Activated T-cell treated with anti-CD3 and anti-CD28 coated beads, Interleukin-2, amount 50 U/mL, for 4 hours (primary cell): Measurements from ENCODE around the gene BIRC2. TPM values are rescaled to one million over a fixed set of nuclear protein-coding genes. Genes with fewer than 3 reads are reported as not detected.
"Not testable (repeated sequence)": the region's sequence is repeated elsewhere in the genome, so short reads cannot be mapped to it uniquely, and the experiment has no call there.

Source experiments
- ATAC-seq, 2 donors: fragments of 200-7000 bp; cut with Tn5 transposase; one replicate each; pipeline ENCODE4 v1.10.0; 2021
- DNase-seq: peaks from one replicate; pipeline ENCODE4 v3.0.0-alpha.2; 2020
- H3K27me3 Mint-ChIP-seq: one replicate; pipeline ENCODE4 v1.8.0; 2021; ENCODE audit warnings: low read depth, mixed read lengths
- H3K36me3 Mint-ChIP-seq: one replicate; pipeline ENCODE4 v1.8.0; 2022; ENCODE audit warnings: mixed read lengths; ENCODE audit not compliant: insufficient read depth
- H3K4me1 Mint-ChIP-seq: one replicate; pipeline ENCODE4 v1.8.0; 2021; ENCODE audit warnings: low read depth, mixed read lengths
- H3K4me3 Mint-ChIP-seq: one replicate; pipeline ENCODE4 v1.8.0; 2021; ENCODE audit warnings: mild to moderate bottlenecking, moderate library complexity, mixed read lengths
- H3K9me3 Mint-ChIP-seq: one replicate; pipeline ENCODE4 v1.8.0; 2021; ENCODE audit warnings: mixed read lengths
- total RNA-seq, 3 donors: library from RNA; stranded (reverse); gene quantifications; one replicate each; pipeline ENCODE4 v1.2.1, GENCODE V29; 2021

The BIRC2 gene
- total RNA-seq, 3 donors from 2014 or later = 25.0 to 31.9 (median 31.7) TPM

DNA sequence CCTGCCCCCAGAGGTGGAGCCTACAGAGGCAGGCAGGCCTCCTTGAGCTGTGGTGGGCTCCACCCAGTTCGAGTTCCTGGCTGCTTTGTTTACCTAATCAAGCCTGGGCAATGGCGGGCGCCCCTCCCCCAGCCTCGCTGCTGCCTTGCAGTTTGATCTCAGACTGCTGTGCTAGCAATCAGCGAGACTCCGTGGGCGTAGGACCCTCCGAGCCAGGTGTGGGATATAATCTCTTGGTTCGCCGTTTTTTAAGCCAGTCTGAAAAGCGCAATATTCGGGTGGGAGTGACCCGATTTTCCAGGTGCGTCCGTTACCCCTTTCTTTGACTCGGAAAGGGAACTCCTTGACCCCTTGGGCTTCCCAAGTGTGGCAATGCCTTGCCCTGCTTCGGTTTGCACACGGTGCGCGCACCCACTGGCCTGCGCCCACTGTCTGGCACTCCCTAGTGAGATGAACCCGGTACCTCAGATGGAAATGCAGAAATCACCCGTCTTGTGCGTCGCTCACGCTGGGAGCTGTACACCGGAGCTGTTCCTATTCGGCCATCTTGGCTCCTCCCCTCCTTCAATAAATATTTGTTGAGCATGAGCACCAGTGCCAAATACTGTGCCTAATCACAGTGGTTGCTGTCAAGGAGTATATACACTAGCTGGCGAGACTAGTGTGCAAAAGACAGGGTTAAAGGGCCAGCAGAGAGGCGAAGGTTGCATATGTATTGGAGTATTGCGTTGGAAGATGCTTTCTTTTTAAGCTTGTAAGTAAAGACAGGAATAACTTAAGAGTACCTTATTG lies 27.8 kb downstream of the BIRC2 start:
- H3K27me3 Mint-ChIP-seq, H3K4me3 Mint-ChIP-seq, ATAC-seq, H3K9me3 Mint-ChIP-seq, DNase-seq: not testable (repeated sequence)
- H3K4me1 Mint-ChIP-seq = peaks cover 27% of the 10 kb centered on the region
- H3K36me3 Mint-ChIP-seq = peaks cover 31% of the 10 kb centered on the region

- Mint-ChIP-seq H3K36me3 (peaks cover 35% of the 10 kb centered on the region), H3K4me3 (no peak overlapping the region), H3K4me1 (peaks cover 27% of the 10 kb centered on the region), H3K27me3 (no peaks in the 10 kb centered on the region), H3K9me3 (no peaks in the 10 kb centered on the region)
- no peak for DNase-seq
- ATAC-seq = no peak
These were observed 28.8 kb downstream of the BIRC2 start for GRCh38 chr11:102375720-102376399.

DNA sequence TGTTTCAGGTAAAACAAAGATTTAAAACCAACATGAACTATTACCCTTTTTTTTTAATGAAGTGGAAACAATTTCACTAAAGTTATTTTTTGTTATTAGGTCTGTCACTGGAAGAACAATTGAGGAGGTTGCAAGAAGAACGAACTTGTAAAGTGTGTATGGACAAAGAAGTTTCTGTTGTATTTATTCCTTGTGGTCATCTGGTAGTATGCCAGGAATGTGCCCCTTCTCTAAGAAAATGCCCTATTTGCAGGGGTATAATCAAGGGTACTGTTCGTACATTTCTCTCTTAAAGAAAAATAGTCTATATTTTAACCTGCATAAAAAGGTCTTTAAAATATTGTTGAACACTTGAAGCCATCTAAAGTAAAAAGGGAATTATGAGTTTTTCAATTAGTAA lies 30.9 kb downstream of the BIRC2 start:
- Mint-ChIP-seq H3K4me1 (peaks cover 24% of the 10 kb centered on the region), H3K9me3 (no peaks in the 10 kb centered on the region), H3K4me3 (no peak overlapping the region), H3K27me3 (no peaks in the 10 kb centered on the region), H3K36me3 (peaks cover 37% of the 10 kb centered on the region)
- ATAC-seq = no peak
- no peak for DNase-seq

GRCh38 chr11:102378818-102379217 lies 31.8 kb downstream of the BIRC2 start:
- Mint-ChIP-seq H3K9me3 (no peaks in the 10 kb centered on the region), H3K36me3 (peaks cover 37% of the 10 kb centered on the region), H3K4me1 (peaks cover 22% of the 10 kb centered on the region), H3K27me3 (no peaks in the 10 kb centered on the region), H3K4me3 (no peak overlapping the region)
- DNase-seq (no peak), ATAC-seq (no peak)

GRCh38 chr11:102382384-102382783 lies 35.4 kb downstream of the BIRC2 start:
- peaks cover 25% of the 10 kb centered on the region for H3K4me1 Mint-ChIP-seq
- ATAC-seq (no peak), DNase-seq (no peak)
- peaks cover 46% of the 10 kb centered on the region for H3K36me3 Mint-ChIP-seq
- no peaks in the 10 kb centered on the region for H3K27me3 Mint-ChIP-seq
- H3K4me3 Mint-ChIP-seq = no peak overlapping the region
- no peaks in the 10 kb centered on the region for H3K9me3 Mint-ChIP-seq

GRCh38 chr11:102383839-102384238 lies 36.8 kb downstream of the BIRC2 start:
- DNase-seq (no peak), ATAC-seq (no peak)
- peaks cover 25% of the 10 kb centered on the region for H3K4me1 Mint-ChIP-seq
- H3K27me3 Mint-ChIP-seq = no peaks in the 10 kb centered on the region
- H3K9me3 Mint-ChIP-seq = no peaks in the 10 kb centered on the region
- H3K4me3 Mint-ChIP-seq = no peak overlapping the region
- H3K36me3 Mint-ChIP-seq = peaks cover 40% of the 10 kb centered on the region

DNA sequence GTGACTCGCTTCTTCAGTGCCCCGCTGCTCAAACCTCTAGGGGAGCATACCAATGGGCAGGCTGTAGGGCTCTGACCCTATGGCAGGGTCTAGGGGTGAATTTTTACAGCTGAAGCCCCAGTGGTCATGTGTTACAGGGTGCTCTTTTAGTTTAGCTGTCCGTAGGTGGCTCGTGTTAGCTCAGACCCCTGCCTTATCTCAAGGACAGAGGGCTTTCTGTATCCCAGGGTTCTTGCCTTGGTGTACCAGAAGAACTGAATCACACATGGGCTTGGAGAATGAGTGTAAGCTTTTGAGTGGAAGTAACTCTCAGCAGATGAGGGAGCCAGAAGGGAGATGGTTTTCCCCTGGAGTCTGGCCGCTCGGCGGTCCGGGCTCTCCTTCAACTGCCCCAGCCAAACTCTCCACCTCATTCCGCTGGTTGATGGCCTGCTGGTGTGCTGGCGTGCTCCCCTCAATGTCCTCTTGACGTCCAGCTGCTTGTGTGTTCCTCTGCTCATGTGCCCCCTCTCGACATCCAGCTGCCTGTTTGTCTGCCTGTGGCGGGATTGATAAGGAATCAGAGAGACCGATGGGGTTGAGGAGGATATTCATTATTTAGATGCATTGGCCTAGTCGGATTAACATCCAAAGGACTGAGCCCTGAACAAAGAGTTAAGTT lies 37.5 kb downstream of the BIRC2 start:
- peaks cover 43% of the 10 kb centered on the region for H3K36me3 Mint-ChIP-seq
- no peak overlapping the region for H3K4me3 Mint-ChIP-seq
- no peaks in the 10 kb centered on the region for H3K9me3 Mint-ChIP-seq
- DNase-seq (no peak), ATAC-seq (no peak)
- no peaks in the 10 kb centered on the region for H3K27me3 Mint-ChIP-seq
- H3K4me1 Mint-ChIP-seq = peaks cover 27% of the 10 kb centered on the region

DNA sequence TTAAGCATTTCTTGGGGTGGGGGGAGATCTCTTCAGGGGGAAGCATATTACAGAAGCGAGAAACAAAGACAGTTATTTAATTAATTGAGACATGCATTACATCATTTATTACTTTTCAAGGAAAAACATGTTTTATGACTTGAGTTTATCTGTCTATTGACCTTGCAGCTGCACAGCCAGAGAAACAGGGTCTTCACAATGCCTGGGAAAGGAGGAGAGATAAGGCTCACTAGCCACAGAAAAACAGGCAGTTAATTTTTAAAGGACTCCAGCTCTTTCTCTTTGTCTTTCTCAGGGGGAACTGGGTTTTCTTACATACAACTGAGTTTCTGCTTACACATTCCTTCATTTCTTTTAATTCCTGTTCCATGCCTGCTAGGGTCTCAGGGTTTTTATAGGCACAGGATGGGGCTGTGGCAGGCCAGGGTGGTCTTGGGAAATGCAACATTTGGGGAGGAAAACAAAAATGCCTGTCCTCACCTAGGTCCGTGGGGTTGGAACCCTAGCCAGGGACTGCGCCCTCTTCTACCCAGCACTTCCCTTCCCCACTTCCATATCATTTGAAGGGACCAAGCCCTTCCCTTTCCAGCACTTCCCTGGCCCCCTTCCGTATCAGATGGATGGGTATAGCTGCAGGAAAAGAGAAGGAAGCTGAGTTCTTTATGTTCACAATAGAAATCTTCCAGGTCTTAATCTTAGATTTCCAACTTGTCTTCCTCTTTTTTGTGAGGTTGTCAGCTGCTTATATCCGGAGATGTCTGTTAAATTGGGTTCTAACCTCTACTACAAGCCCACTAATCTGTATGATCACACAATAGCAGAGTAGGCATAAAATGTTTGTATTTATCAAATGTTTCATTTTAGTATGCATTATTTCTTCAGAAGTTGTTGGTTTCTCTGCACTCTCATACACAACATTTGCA lies 38.3 kb downstream of the BIRC2 start:
- no peak for DNase-seq
- Mint-ChIP-seq H3K36me3 (peaks cover 42% of the 10 kb centered on the region), H3K27me3 (no peaks in the 10 kb centered on the region), H3K4me3 (no peak overlapping the region), H3K4me1 (peaks cover 30% of the 10 kb centered on the region), H3K9me3 (no peaks in the 10 kb centered on the region)
- no peak for ATAC-seq

- Mint-ChIP-seq H3K4me1 (peaks cover 34% of the 10 kb centered on the region), H3K9me3 (no peaks in the 10 kb centered on the region), H3K4me3 (no peak overlapping the region), H3K36me3 (peaks cover 39% of the 10 kb centered on the region), H3K27me3 (no peaks in the 10 kb centered on the region)
- ATAC-seq (peak; percentile 42 to 44), DNase-seq (no peak)
These were observed 39.2 kb downstream of the BIRC2 start for GRCh38 chr11:102386136-102386734.

- no peaks in the 10 kb centered on the region for H3K27me3 Mint-ChIP-seq
- peaks cover 34% of the 10 kb centered on the region for H3K4me1 Mint-ChIP-seq
- ATAC-seq (no peak), DNase-seq (no peak)
- H3K36me3 Mint-ChIP-seq = peaks cover 38% of the 10 kb centered on the region
- H3K9me3 Mint-ChIP-seq = no peaks in the 10 kb centered on the region
- no peak overlapping the region for H3K4me3 Mint-ChIP-seq
These were observed 40.2 kb downstream of the BIRC2 start for GRCh38 chr11:102387043-102387781.

- H3K36me3 Mint-ChIP-seq = peaks cover 42% of the 10 kb centered on the region
- no peaks in the 10 kb centered on the region for H3K9me3 Mint-ChIP-seq
- no peak for ATAC-seq
These were observed 42.2 kb downstream of the BIRC2 start for GRCh38 chr11:102389253-102389652.

GRCh38 chr11:102390667-102391465 lies 43.9 kb downstream of the BIRC2 start:
- Mint-ChIP-seq H3K27me3 (no peaks in the 10 kb centered on the region), H3K9me3 (no peaks in the 10 kb centered on the region), H3K36me3 (peaks cover 38% of the 10 kb centered on the region), H3K4me3 (no peak overlapping the region), H3K4me1 (peaks cover 32% of the 10 kb centered on the region)
- ATAC-seq = peak; percentile 71 to 73
- DNase-seq = peak; percentile 44

More at GRCh38 chr11:102389253-102389652, 42.2 kb downstream of the BIRC2 start:
- DNase-seq = no peak
- no peak overlapping the region for H3K4me3 Mint-ChIP-seq
- H3K27me3 Mint-ChIP-seq = no peaks in the 10 kb centered on the region
- H3K4me1 Mint-ChIP-seq = peaks cover 40% of the 10 kb centered on the region
